ENCODE results near the gene FERMT2. TPM values are rescaled to one million over a fixed set of nuclear protein-coding genes. Genes with fewer than 3 reads are reported as not detected.

Gene FERMT2
- polyA plus RNA-seq, 1 experiment, result 485 TPM

- no peaks in the 10 kb centered on the region for H3K27me3 ChIP-seq (ENCODE audit: control insufficient read depth, insufficient read depth, low read length)
- DNase-seq (ENCODE audit: low read depth, low spot score), result no peak
- ChIA-PET POLR2A (no interaction called here), CTCF (interaction anchor here (0.9 kb wide), 1 partner anchor 11 kb away, joined by 3 read pairs; no protein-coding TSS in a partner anchor)
- no peak for TF ChIP-seq CTCF (IDR thresholded peaks at IDR 0.05; ENCODE audit: low read depth, low read length)
- no peak overlapping the region for H3K4me3 ChIP-seq (ENCODE audit: low read depth, low read length)
- H3K9me3 ChIP-seq (ENCODE audit: control insufficient read depth, insufficient read depth, low read length), result no peaks in the 10 kb centered on the region
- H3K27ac ChIP-seq (ENCODE audit: low read depth, low read length), result no peak overlapping the region
Measured at GRCh38 chr14:52992236-52992870, 41.5 kb upstream of the FERMT2 start.

- Histone ChIP-seq H3K4me3 (ENCODE audit: low read depth, low read length) (no peak overlapping the region), H3K27me3 (ENCODE audit: control insufficient read depth, insufficient read depth, low read length) (no peaks in the 10 kb centered on the region), H3K9me3 (ENCODE audit: control insufficient read depth, insufficient read depth, low read length) (no peaks in the 10 kb centered on the region), H3K27ac (ENCODE audit: low read depth, low read length) (no peak overlapping the region)
- POLR2A ChIA-PET, result no interaction called here
- DNase-seq (ENCODE audit: low read depth, low spot score), result no peak
- TF ChIP-seq CTCF (IDR thresholded peaks at IDR 0.05; ENCODE audit: low read depth, low read length), result no peak
- CTCF ChIA-PET, result no interaction called here
Measured at GRCh38 chr14:52988139-52988538, 37.3 kb upstream of the FERMT2 start.

GRCh38 chr14:52987514-52987913 is 36.7 kb upstream of the FERMT2 start:
- Histone ChIP-seq H3K27ac (ENCODE audit: low read depth, low read length) (no peak overlapping the region), H3K4me3 (ENCODE audit: low read depth, low read length) (no peak overlapping the region), H3K27me3 (ENCODE audit: control insufficient read depth, insufficient read depth, low read length) (no peaks in the 10 kb centered on the region), H3K9me3 (ENCODE audit: control insufficient read depth, insufficient read depth, low read length) (no peaks in the 10 kb centered on the region)
- no peak for TF ChIP-seq CTCF (IDR thresholded peaks at IDR 0.05; ENCODE audit: low read depth, low read length)
- ChIA-PET POLR2A (no interaction called here), CTCF (no interaction called here)
- DNase-seq (ENCODE audit: low read depth, low spot score), result no peak

- no peak for DNase-seq (ENCODE audit: low read depth, low spot score)
- Histone ChIP-seq H3K27ac (ENCODE audit: low read depth, low read length) (no peak overlapping the region), H3K4me3 (ENCODE audit: low read depth, low read length) (no peak overlapping the region), H3K27me3 (ENCODE audit: control insufficient read depth, insufficient read depth, low read length) (no peaks in the 10 kb centered on the region), H3K9me3 (ENCODE audit: control insufficient read depth, insufficient read depth, low read length) (no peaks in the 10 kb centered on the region)
- no peak for TF ChIP-seq CTCF (IDR thresholded peaks at IDR 0.05; ENCODE audit: low read depth, low read length)
- POLR2A ChIA-PET, result no interaction called here
- CTCF ChIA-PET, result no interaction called here
Measured at GRCh38 chr14:52987042-52987441, 36.2 kb upstream of the FERMT2 start.

- Histone ChIP-seq H3K4me3 (ENCODE audit: low read depth, low read length) (no peak overlapping the region), H3K9me3 (ENCODE audit: control insufficient read depth, insufficient read depth, low read length) (no peaks in the 10 kb centered on the region), H3K27me3 (ENCODE audit: control insufficient read depth, insufficient read depth, low read length) (no peaks in the 10 kb centered on the region), H3K27ac (ENCODE audit: low read depth, low read length) (no peak overlapping the region)
- ChIA-PET POLR2A (no interaction called here), CTCF (no interaction called here)
- TF ChIP-seq CTCF (IDR thresholded peaks at IDR 0.05; ENCODE audit: low read depth, low read length), result no peak
- no peak for DNase-seq (ENCODE audit: low read depth, low spot score)
Measured at GRCh38 chr14:52977798-52978197, 26.9 kb upstream of the FERMT2 start.
